ENCODE measurements around the gene NEDD4L.
A peak's percentile ranks its signal among the peaks of the same experiment; 100 is the strongest.

NEDD4L gene

GRCh38 chr18:58078889-58079573, 35.0 kb downstream of the NEDD4L start:
- Mint-ChIP-seq H3K27me3 (ENCODE audit: low read depth, poor library complexity) (peaks cover 4% of the 10 kb centered on the region), H3K27ac (no peak overlapping the region), H3K9me3 (peaks cover 13% of the 10 kb centered on the region), H3K4me1 (peaks cover 13% of the 10 kb centered on the region), H3K4me3 (no peak overlapping the region), H3K36me3 (ENCODE audit: low read depth) (peaks cover 20% of the 10 kb centered on the region)
- no peak for TF ChIP-seq CTCF (IDR thresholded peaks at IDR 0.05)
- DNase-seq: no peak

GRCh38 chr18:58080451-58080850, 36.4 kb downstream of the NEDD4L start:
- peaks cover 13% of the 10 kb centered on the region for H3K4me1 Mint-ChIP-seq
- no peak for TF ChIP-seq CTCF (IDR thresholded peaks at IDR 0.05)
- DNase-seq: no peak
- peaks cover 24% of the 10 kb centered on the region for H3K36me3 Mint-ChIP-seq (ENCODE audit: low read depth)
- peak overlapping the region; percentile 55 for H3K27ac Mint-ChIP-seq
- H3K27me3 Mint-ChIP-seq (ENCODE audit: low read depth, poor library complexity): peaks cover 4% of the 10 kb centered on the region
- H3K4me3 Mint-ChIP-seq: no peak overlapping the region
- H3K9me3 Mint-ChIP-seq: peaks cover 20% of the 10 kb centered on the region

- no peak for DNase-seq
- H3K36me3 Mint-ChIP-seq (ENCODE audit: low read depth): peaks cover 54% of the 10 kb centered on the region
- H3K4me3 Mint-ChIP-seq: no peak overlapping the region
These were observed 44.1 kb downstream of the NEDD4L start for GRCh38 chr18:58087928-58088690.

GRCh38 chr18:58088691-58089065, 44.7 kb downstream of the NEDD4L start:
- no peak for DNase-seq
- Mint-ChIP-seq H3K27ac (no peak overlapping the region), H3K4me3 (no peak overlapping the region), H3K9me3 (peaks cover 38% of the 10 kb centered on the region), H3K4me1 (peaks cover 10% of the 10 kb centered on the region), H3K27me3 (ENCODE audit: low read depth, poor library complexity) (no peaks in the 10 kb centered on the region), H3K36me3 (ENCODE audit: low read depth) (peaks cover 52% of the 10 kb centered on the region)
- TF ChIP-seq CTCF (IDR thresholded peaks at IDR 0.05): no peak

More at GRCh38 chr18:58087928-58088690, 44.1 kb downstream of the NEDD4L start:
- peaks cover 39% of the 10 kb centered on the region for H3K9me3 Mint-ChIP-seq
- peaks cover 10% of the 10 kb centered on the region for H3K4me1 Mint-ChIP-seq
- H3K27ac Mint-ChIP-seq: no peak overlapping the region
- TF ChIP-seq CTCF (IDR thresholded peaks at IDR 0.05): no peak
- H3K27me3 Mint-ChIP-seq (ENCODE audit: low read depth, poor library complexity): peaks cover 2% of the 10 kb centered on the region

GRCh38 chr18:58091099-58091611, 47.1 kb downstream of the NEDD4L start:
- no peak for DNase-seq
- Mint-ChIP-seq H3K36me3 (ENCODE audit: low read depth) (peaks cover 32% of the 10 kb centered on the region), H3K9me3 (peaks cover 16% of the 10 kb centered on the region), H3K4me3 (no peak overlapping the region), H3K27me3 (ENCODE audit: low read depth, poor library complexity) (no peaks in the 10 kb centered on the region), H3K4me1 (peaks cover 28% of the 10 kb centered on the region), H3K27ac (no peak overlapping the region)
- TF ChIP-seq CTCF (IDR thresholded peaks at IDR 0.05): no peak

All from nephron progenitor cell (in vitro differentiated cells).